GM15510 (cell line): ENCODE results near the gene KLF9.

Source experiments
- POLR2A ChIP-seq: IDR thresholded peaks from 3 replicates; pipeline ENCODE4 v1.6.1; 2011; ENCODE audit warnings: borderline replicate concordance; ENCODE audit not compliant: insufficient read length; ENCODE audit errors: extremely low read depth

Gene KLF9

GRCh38 chr9:70411930-70412831 lies 2.3 kb downstream of the KLF9 start:
- no peak for TF ChIP-seq POLR2A

GRCh38 chr9:70411121-70411929 lies 3.1 kb downstream of the KLF9 start:
- TF ChIP-seq POLR2A: no peak

- no peak for TF ChIP-seq POLR2A
Measured at GRCh38 chr9:70410368-70410767, 4.1 kb downstream of the KLF9 start.

DNA sequence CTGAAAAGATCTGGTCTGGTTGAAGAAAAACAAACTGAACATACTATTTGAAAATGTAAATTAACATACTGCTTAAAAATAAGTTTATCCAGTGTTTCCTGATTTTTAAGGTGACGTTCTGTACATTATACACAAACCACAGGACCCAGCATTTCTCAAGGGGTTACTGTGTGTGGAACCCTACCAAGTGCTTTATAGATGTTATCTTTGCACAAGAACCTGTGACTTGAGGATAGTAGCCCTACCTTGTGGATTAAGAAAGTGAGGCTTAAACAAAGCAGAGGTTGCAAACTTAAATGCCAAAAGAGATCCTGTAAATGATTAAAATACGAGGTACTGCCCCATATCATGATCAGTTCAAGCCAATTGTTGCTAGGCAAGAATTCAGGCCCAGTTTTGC lies 4.7 kb downstream of the KLF9 start:
- no peak for TF ChIP-seq POLR2A

- TF ChIP-seq POLR2A: no peak
Measured at GRCh38 chr9:70409280-70409679, 5.2 kb downstream of the KLF9 start.

- no peak for TF ChIP-seq POLR2A
Measured at GRCh38 chr9:70408393-70409040, 5.9 kb downstream of the KLF9 start.

- TF ChIP-seq POLR2A: no peak
Measured at GRCh38 chr9:70407081-70407503, 7.4 kb downstream of the KLF9 start.

- TF ChIP-seq POLR2A: no peak
Measured at GRCh38 chr9:70406434-70406862, 8.0 kb downstream of the KLF9 start.

- no peak for TF ChIP-seq POLR2A
Measured at GRCh38 chr9:70405808-70406433, 8.5 kb downstream of the KLF9 start.

DNA sequence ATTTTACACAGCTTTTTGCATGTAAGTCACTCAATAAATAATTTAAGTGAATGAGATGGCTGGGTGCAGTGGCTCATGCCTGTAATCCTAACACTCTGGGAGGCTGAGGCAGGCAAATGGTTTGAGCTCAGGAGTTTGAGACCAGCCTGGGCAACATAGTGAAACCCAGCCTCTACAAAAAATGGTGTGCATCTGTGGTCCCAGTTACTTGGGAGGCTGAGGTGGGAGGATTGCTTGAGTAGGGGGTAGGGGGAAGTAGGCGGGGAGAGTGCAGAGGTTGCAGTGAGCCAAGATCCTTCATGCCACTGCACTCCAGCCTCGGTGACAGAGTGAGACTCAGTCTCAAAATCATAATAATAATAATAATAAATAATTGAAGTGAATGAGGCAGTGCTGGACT lies 10.2 kb downstream of the KLF9 start:
- TF ChIP-seq POLR2A: no peak

- TF ChIP-seq POLR2A: no peak
Measured at GRCh38 chr9:70403618-70404025, 10.8 kb downstream of the KLF9 start.

- no peak for TF ChIP-seq POLR2A
Measured at GRCh38 chr9:70403166-70403565, 11.3 kb downstream of the KLF9 start.

- TF ChIP-seq POLR2A: no peak
Measured at GRCh38 chr9:70402213-70402612, 12.2 kb downstream of the KLF9 start.

GRCh38 chr9:70400107-70400892 lies 14.2 kb downstream of the KLF9 start:
- no peak for TF ChIP-seq POLR2A
